ENCODE data around the gene ZNF101.

ZNF101 gene

DNA sequence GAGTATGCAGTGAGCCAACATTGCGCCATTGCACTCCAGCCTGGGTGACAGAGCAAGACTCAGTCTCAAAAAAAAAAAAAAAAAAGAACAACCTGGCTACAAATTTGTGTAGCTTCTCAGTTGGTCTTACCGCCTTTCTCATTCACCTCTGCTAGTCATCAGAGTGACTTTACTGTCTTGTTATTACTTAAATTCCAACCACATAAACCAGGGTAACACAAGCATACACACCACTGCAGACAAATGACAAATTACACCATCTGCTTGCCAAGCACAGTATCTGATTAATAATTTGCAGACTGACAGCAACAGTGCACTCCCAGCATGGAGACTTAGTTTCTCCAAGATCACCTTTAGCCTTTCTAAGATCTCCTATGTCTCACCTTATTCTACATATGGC is 53.3 kb downstream of the ZNF101 start:
- DNase-seq = no peak

DNA sequence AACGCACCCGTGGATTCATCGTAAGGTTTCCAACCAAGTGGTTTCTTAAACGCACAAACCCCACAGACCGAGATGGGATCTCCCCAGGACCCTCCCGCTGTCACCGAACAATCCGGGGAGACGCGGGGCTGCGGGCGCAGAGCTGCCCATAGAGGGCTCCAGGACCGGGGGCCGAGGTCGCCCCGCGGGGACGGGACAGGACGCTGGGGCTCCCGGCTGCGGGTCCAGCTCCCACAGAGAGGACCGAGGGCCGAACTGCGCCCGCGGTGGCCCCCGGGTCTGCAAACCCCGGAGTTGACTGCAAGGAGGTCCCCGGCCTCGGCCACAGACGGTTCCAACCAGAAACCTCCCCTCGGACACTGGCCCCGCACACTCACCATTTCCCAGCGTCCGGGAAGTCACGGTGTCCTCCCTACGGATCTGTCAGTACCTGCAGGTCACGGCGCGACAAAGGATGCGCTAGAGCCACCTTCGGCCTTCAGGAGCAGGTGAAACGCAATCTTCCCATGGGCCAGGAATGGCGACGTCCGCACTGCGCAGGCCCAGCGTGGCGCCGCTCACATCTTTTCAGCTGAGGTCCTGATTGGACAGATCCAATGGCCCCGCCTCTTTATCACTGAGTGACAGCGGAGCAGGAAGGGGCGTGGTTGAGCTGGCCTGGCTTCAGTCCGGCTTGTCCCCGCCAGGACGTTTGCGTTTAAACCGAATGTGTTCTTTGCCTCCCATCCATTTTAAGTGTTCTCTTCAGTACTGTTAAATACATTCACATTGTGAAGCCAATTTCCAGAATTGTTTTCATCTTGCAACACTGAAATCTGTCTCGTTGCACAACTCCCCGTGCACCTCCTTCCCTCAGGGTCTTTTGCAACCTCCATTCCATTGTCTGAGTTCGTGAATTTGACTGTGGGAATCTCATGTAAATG is 64.2 kb downstream of the ZNF101 start, which contains the start of gene ZNF14:
Gene ZNF14, minus strand, starts transcription at position 534 of the 923 bp plus-strand sequence. Its CDS starts 154 bp downstream, at position 380.
- peak; percentile 88 to 89 for DNase-seq
